ENCODE data around the gene LCLAT1.
"Not testable (repeated sequence)": the region's sequence is repeated elsewhere in the genome, so short reads cannot be mapped to it uniquely, and the experiment has no call there.

Gene LCLAT1

DNA sequence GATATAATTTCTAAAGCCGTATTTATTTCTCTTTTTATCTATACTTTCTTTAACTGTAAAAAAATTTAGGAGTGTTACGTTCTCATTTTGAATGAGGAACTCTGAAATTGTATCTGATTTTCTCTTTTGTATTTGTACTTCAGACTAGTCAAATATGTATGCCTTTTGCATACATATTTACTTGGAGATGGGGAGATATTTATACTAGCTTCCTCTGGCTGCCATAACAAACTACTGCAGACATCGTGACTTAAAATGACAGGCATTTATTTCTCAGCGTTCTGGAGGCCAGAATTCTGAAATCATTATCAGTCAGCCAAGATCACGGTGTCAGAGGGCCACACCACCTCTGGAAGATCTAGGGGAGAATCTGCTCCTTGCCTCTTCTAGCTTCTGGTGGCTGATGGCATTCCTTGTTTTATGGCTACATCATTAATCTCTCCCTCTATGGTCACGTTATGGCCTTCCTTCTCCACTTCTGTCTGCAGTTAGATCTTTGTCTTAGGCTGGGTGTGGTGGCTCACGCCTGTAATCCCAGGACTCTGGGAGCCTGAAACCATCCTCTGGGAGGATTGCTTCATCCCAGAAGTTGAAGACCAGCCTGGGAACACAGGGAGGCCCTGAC, 8.2 kb downstream of the LCLAT1 start:
- Histone ChIP-seq H3K36me3 (ENCODE audit: insufficient read depth, low read length) (no peaks in the 10 kb centered on the region), H3K9me3 (ENCODE audit: control insufficient read depth, insufficient read depth, low read length) (no peaks in the 10 kb centered on the region), H3K4me1 (ENCODE audit: insufficient read depth, low read length) (peaks cover 12% of the 10 kb centered on the region), H3K9ac (ENCODE audit: low read depth, low read length) (no peak overlapping the region)

- Histone ChIP-seq H3K4me1 (ENCODE audit: insufficient read depth, low read length) (peaks cover 12% of the 10 kb centered on the region), H3K36me3 (ENCODE audit: insufficient read depth, low read length) (no peaks in the 10 kb centered on the region), H3K9ac (ENCODE audit: low read depth, low read length) (no peak overlapping the region), H3K9me3 (ENCODE audit: control insufficient read depth, insufficient read depth, low read length) (no peaks in the 10 kb centered on the region)
These were observed 9.1 kb downstream of the LCLAT1 start for GRCh38 chr2:30456106-30456505.

GRCh38 chr2:30456579-30456978, 9.5 kb downstream of the LCLAT1 start:
- Histone ChIP-seq H3K9ac (ENCODE audit: low read depth, low read length) (no peak overlapping the region), H3K9me3 (ENCODE audit: control insufficient read depth, insufficient read depth, low read length) (no peaks in the 10 kb centered on the region), H3K4me1 (ENCODE audit: insufficient read depth, low read length) (peaks cover 12% of the 10 kb centered on the region), H3K36me3 (ENCODE audit: insufficient read depth, low read length) (no peaks in the 10 kb centered on the region)

DNA sequence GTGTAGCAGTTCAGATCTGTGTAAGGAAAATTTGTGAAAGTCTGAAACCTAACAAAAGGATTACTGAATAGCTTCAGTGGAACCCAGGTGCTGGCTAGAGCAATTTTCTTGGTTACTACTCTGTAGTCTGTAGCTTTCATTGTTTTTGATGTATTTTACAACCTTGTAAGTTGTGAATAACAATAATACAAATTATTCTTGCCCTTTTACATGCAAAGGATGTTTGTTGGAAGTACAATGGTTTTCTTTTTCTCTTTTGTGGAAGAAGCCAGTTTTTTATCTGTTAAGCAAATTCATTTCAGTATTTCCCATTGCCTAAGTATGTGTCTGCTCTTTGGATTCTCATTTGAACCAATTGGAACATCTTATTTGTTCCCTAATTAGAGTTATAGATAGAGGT, 10.2 kb downstream of the LCLAT1 start:
- no peaks in the 10 kb centered on the region for H3K36me3 ChIP-seq (ENCODE audit: insufficient read depth, low read length)
- peaks cover 12% of the 10 kb centered on the region for H3K4me1 ChIP-seq (ENCODE audit: insufficient read depth, low read length)

DNA sequence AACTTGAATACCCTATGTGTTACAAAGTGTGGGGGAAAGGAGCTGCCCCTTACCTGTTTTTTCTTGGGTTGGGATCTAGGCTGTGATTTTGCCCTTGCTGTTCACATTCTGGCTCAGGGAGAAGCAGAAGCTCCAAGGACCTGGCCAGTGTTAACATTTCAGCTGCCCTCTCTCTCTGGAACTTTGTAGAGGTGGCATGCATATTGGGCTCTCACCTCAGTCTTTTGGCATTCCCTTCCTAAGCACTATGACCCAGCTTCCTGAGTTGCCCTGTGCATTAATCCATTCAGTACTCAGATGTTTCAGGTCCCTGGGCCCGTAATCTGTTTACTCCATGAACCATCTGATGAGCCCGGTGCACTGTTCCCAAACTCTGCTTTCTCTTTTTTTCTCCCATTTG, 12.1 kb downstream of the LCLAT1 start:
- Histone ChIP-seq H3K9ac (ENCODE audit: low read depth, low read length) (no peak overlapping the region), H3K4me1 (ENCODE audit: insufficient read depth, low read length) (peaks cover 8% of the 10 kb centered on the region), H3K36me3 (ENCODE audit: insufficient read depth, low read length) (no peaks in the 10 kb centered on the region), H3K9me3 (ENCODE audit: control insufficient read depth, insufficient read depth, low read length) (no peaks in the 10 kb centered on the region)

More for the DNA sequence above, 10.2 kb downstream of the LCLAT1 start:
- no peak overlapping the region for H3K9ac ChIP-seq (ENCODE audit: low read depth, low read length)
- H3K9me3 ChIP-seq (ENCODE audit: control insufficient read depth, insufficient read depth, low read length), result no peaks in the 10 kb centered on the region

- Histone ChIP-seq H3K9ac (ENCODE audit: low read depth, low read length) (no peak overlapping the region), H3K4me1 (ENCODE audit: insufficient read depth, low read length) (peaks cover 10% of the 10 kb centered on the region), H3K9me3 (ENCODE audit: control insufficient read depth, insufficient read depth, low read length) (no peaks in the 10 kb centered on the region), H3K36me3 (ENCODE audit: insufficient read depth, low read length) (no peaks in the 10 kb centered on the region)
These were observed 15.2 kb downstream of the LCLAT1 start for GRCh38 chr2:30462131-30462857.

GRCh38 chr2:30463535-30463934, 16.5 kb downstream of the LCLAT1 start:
- Histone ChIP-seq H3K9ac (ENCODE audit: low read depth, low read length) (no peak overlapping the region), H3K36me3 (ENCODE audit: insufficient read depth, low read length) (no peaks in the 10 kb centered on the region), H3K9me3 (ENCODE audit: control insufficient read depth, insufficient read depth, low read length) (no peaks in the 10 kb centered on the region; the same call in 1 of the 2 replicates), H3K4me1 (ENCODE audit: insufficient read depth, low read length) (peaks cover 10% of the 10 kb centered on the region)

- Histone ChIP-seq H3K9me3 (ENCODE audit: control insufficient read depth, insufficient read depth, low read length) (no peaks in the 10 kb centered on the region; the same call in 1 of the 2 replicates), H3K4me1 (ENCODE audit: insufficient read depth, low read length) (peaks cover 10% of the 10 kb centered on the region), H3K36me3 (ENCODE audit: insufficient read depth, low read length) (no peaks in the 10 kb centered on the region), H3K9ac (ENCODE audit: low read depth, low read length) (no peak overlapping the region)
These were observed 17.6 kb downstream of the LCLAT1 start for GRCh38 chr2:30464544-30465170.

GRCh38 chr2:30465171-30465545, 18.1 kb downstream of the LCLAT1 start:
- no peak overlapping the region for H3K9ac ChIP-seq (ENCODE audit: low read depth, low read length)
- H3K36me3 ChIP-seq (ENCODE audit: insufficient read depth, low read length), result no peaks in the 10 kb centered on the region
- no peaks in the 10 kb centered on the region; the same call in 1 of the 2 replicates for H3K9me3 ChIP-seq (ENCODE audit: control insufficient read depth, insufficient read depth, low read length)
- H3K4me1 ChIP-seq (ENCODE audit: insufficient read depth, low read length), result peaks cover 10% of the 10 kb centered on the region

- H3K36me3 ChIP-seq (ENCODE audit: insufficient read depth, low read length), result no peaks in the 10 kb centered on the region
- no peaks in the 10 kb centered on the region; the same call in 1 of the 2 replicates for H3K9me3 ChIP-seq (ENCODE audit: control insufficient read depth, insufficient read depth, low read length)
- H3K4me1 ChIP-seq (ENCODE audit: insufficient read depth, low read length), result peaks cover 10% of the 10 kb centered on the region
- no peak overlapping the region for H3K9ac ChIP-seq (ENCODE audit: low read depth, low read length)
These were observed 19.2 kb downstream of the LCLAT1 start for GRCh38 chr2:30466216-30466615.

GRCh38 chr2:30467062-30467826, 20.2 kb downstream of the LCLAT1 start:
- not testable (repeated sequence) for H3K9ac ChIP-seq (ENCODE audit: low read depth, low read length)

GRCh38 chr2:30470426-30470825, 23.4 kb downstream of the LCLAT1 start:
- no peak overlapping the region for H3K9ac ChIP-seq (ENCODE audit: low read depth, low read length)
- H3K9me3 ChIP-seq (ENCODE audit: control insufficient read depth, insufficient read depth, low read length), result no peaks in the 10 kb centered on the region; the same call in 1 of the 2 replicates
- H3K36me3 ChIP-seq (ENCODE audit: insufficient read depth, low read length), result no peaks in the 10 kb centered on the region
- H3K4me1 ChIP-seq (ENCODE audit: insufficient read depth, low read length), result peaks cover under 1% of the 10 kb centered on the region; the same call in 1 of the 2 replicates

More at GRCh38 chr2:30467062-30467826, 20.2 kb downstream of the LCLAT1 start:
- H3K4me1 ChIP-seq (ENCODE audit: insufficient read depth, low read length), result peaks cover 10% of the 10 kb centered on the region
- H3K36me3 ChIP-seq (ENCODE audit: insufficient read depth, low read length); H3K9me3 ChIP-seq (ENCODE audit: control insufficient read depth, insufficient read depth, low read length): not testable (repeated sequence)

- H3K9me3 ChIP-seq (ENCODE audit: control insufficient read depth, insufficient read depth, low read length), result no peaks in the 10 kb centered on the region; the same call in none of the 2 replicates
- no peak overlapping the region for H3K9ac ChIP-seq (ENCODE audit: low read depth, low read length)
- no peaks in the 10 kb centered on the region; the same call in 1 of the 2 replicates for H3K4me1 ChIP-seq (ENCODE audit: insufficient read depth, low read length)
- H3K36me3 ChIP-seq (ENCODE audit: insufficient read depth, low read length), result no peaks in the 10 kb centered on the region
These were observed 25.3 kb downstream of the LCLAT1 start for GRCh38 chr2:30472326-30472725.

GRCh38 chr2:30475542-30475941, 28.5 kb downstream of the LCLAT1 start:
- Histone ChIP-seq H3K4me1 (ENCODE audit: insufficient read depth, low read length) (no peaks in the 10 kb centered on the region; the same call in 1 of the 2 replicates), H3K36me3 (ENCODE audit: insufficient read depth, low read length) (no peaks in the 10 kb centered on the region), H3K9me3 (ENCODE audit: control insufficient read depth, insufficient read depth, low read length) (no peaks in the 10 kb centered on the region; the same call in 1 of the 2 replicates), H3K9ac (ENCODE audit: low read depth, low read length) (no peak overlapping the region)

Measured in ES-I3 (cell line).